ENCODE results near the gene BRWD1.
"Not testable (repeated sequence)": the region's sequence is repeated elsewhere in the genome, so short reads cannot be mapped to it uniquely, and the experiment has no call there.

The BRWD1 gene

DNA sequence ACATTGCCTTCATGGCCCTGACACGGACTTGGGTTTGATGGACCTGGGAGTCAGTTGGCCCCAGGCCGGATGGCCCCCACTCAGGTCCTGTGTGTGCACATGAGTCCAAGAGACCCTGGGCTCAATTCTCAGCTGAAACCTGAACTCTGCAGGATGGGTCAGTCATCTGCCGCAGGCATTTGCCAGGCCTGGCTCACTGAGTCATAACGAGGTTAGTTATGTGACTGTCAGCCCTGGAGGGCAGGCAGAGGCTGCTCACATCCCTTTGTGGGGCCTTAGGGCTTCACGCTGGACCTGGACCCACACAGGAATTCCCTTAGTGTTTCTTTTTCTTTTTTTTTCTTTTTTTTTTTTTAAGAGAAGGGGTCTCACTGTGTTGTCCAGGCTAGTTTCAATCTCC, 176.7 kb downstream of the BRWD1 start:
- FAIRE-seq, result no peak
- no peak for TF ChIP-seq POLR2AphosphoS5 (IDR thresholded peaks at IDR 0.05; ENCODE audit: low read depth, low read length)
- TF ChIP-seq POLR2A (IDR thresholded peaks at IDR 0.05; ENCODE audit: low read depth, low read length), result no peak
- TF ChIP-seq TAF1 (IDR thresholded peaks at IDR 0.05; ENCODE audit: borderline replicate concordance, low read depth, low read length), result no peak
- DNase-seq (ENCODE audit: insufficient read length), result no peak

DNA sequence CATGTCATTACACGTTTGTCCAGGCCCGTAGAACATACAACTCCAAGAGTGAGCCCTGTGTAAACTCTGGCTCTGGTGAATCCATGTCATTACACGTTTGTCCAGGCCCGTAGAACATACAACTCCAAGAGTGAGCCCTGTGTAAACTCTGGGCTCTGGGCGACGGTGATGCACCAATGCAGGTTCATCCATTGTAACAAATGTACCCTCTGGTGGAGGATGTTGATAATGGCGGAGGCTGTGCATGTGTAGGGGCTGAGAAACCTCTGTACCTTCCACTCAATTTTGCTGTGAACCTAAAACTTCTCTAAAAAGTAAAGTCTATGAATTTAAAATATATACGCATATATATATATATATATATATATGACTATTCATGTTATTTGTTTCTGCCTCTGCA, 177.3 kb downstream of the BRWD1 start:
- not testable (repeated sequence) for DNase-seq (ENCODE audit: insufficient read length); FAIRE-seq

DNA sequence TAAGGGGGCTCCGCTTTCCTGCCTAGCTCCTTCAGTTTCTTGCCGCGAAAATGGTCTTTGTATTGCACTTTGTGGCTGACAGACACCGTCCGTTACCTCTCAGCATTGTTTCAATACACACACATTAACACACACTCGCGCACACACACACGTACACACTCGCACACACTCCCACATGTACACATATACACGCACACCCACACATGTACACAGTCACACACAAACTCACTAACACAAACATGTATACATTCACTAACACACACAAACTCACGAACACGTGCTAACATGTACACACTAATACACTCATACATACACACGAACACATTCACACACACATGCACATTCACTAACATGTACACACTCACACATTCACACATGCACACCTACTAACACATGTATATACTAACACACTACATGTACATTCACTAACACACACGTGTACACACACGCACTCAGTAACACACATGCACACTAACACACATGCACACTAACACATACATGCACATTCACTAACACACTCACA, 179.1 kb downstream of the BRWD1 start:
- no peak for FAIRE-seq
- no peak for DNase-seq (ENCODE audit: insufficient read length)
- no peak for TF ChIP-seq POLR2A (IDR thresholded peaks at IDR 0.05; ENCODE audit: low read depth, low read length)
- no peak for TF ChIP-seq POLR2AphosphoS5 (IDR thresholded peaks at IDR 0.05; ENCODE audit: low read depth, low read length)
- no peak for TF ChIP-seq TAF1 (IDR thresholded peaks at IDR 0.05; ENCODE audit: borderline replicate concordance, low read depth, low read length)

Data from GM12892 (cell line).